ENCODE data around the gene TMEM190. TPM values are rescaled to one million over a fixed set of nuclear protein-coding genes. Genes with fewer than 3 reads are reported as not detected.
"Not testable (repeated sequence)": the region's sequence is repeated elsewhere in the genome, so short reads cannot be mapped to it uniquely, and the experiment has no call there.

Gene TMEM190
- total and polyA plus RNA-seq, 2 donors, result not detected

GRCh38 chr19:55401390-55401789 is 24.8 kb downstream of the TMEM190 start:
- not testable (repeated sequence) for H3K36me3 ChIP-seq (ENCODE audit: insufficient read depth); H3K4me3 ChIP-seq (ENCODE audit: low read depth, low read length); DNase-seq (ENCODE audit: extremely low spot score); H3K4me1 ChIP-seq (ENCODE audit: insufficient read depth); H3K27ac ChIP-seq (ENCODE audit: low read depth)
- 89% methylated on average over 22 of the region's 28 CpGs for WGBS

- no peak for DNase-seq (ENCODE audit: extremely low spot score)
- Histone ChIP-seq H3K4me3 (ENCODE audit: low read depth, low read length) (no peak overlapping the region), H3K4me1 (ENCODE audit: insufficient read depth) (no peaks in the 10 kb centered on the region), H3K36me3 (ENCODE audit: insufficient read depth) (no peaks in the 10 kb centered on the region), H3K27ac (ENCODE audit: low read depth) (no peak overlapping the region)
- WGBS, result 84% methylated on average over 2 of the region's 2 CpGs
These were observed 25.9 kb downstream of the TMEM190 start for GRCh38 chr19:55402509-55402908.

- Histone ChIP-seq H3K27ac (ENCODE audit: low read depth) (no peak overlapping the region), H3K4me3 (ENCODE audit: low read depth, low read length) (no peak overlapping the region), H3K36me3 (ENCODE audit: insufficient read depth) (no peaks in the 10 kb centered on the region), H3K4me1 (ENCODE audit: insufficient read depth) (no peaks in the 10 kb centered on the region)
- no peak for DNase-seq (ENCODE audit: extremely low spot score)
- WGBS, result 80% methylated on average over 5 of the region's 5 CpGs
These were observed 29.0 kb downstream of the TMEM190 start for GRCh38 chr19:55405638-55406037.

- no peaks in the 10 kb centered on the region for H3K4me1 ChIP-seq (ENCODE audit: insufficient read depth)
- H3K27ac ChIP-seq (ENCODE audit: low read depth), result no peak overlapping the region
- H3K36me3 ChIP-seq (ENCODE audit: insufficient read depth), result no peaks in the 10 kb centered on the region
- WGBS, result 77% methylated on average over 14 of the region's 14 CpGs
- DNase-seq (ENCODE audit: extremely low spot score), result no peak
- H3K4me3 ChIP-seq (ENCODE audit: low read depth, low read length), result peak overlapping the region; percentile 90
These were observed 29.6 kb downstream of the TMEM190 start for GRCh38 chr19:55406091-55406825.

- DNase-seq (ENCODE audit: extremely low spot score), result no peak
- 9% methylated on average over 35 of the region's 35 CpGs for WGBS
- H3K27ac ChIP-seq (ENCODE audit: low read depth), result peak overlapping the region; percentile 99
- H3K4me3 ChIP-seq (ENCODE audit: low read depth, low read length), result peak overlapping the region; percentile 90
- H3K4me1 ChIP-seq (ENCODE audit: insufficient read depth), result no peaks in the 10 kb centered on the region
- no peaks in the 10 kb centered on the region for H3K36me3 ChIP-seq (ENCODE audit: insufficient read depth)
These were observed 30.4 kb downstream of the TMEM190 start for GRCh38 chr19:55406826-55407549.

- WGBS, result under 1% methylated on average over 36 of the region's 36 CpGs
- not testable (repeated sequence) for H3K4me1 ChIP-seq (ENCODE audit: insufficient read depth); H3K36me3 ChIP-seq (ENCODE audit: insufficient read depth); DNase-seq (ENCODE audit: extremely low spot score)
- Histone ChIP-seq H3K27ac (ENCODE audit: low read depth) (peak within 1 kb of the TSS; percentile 99), H3K4me3 (ENCODE audit: low read depth, low read length) (peak within 1 kb of the TSS; percentile 90)
These were observed 30.8 kb downstream of the TMEM190 start, which contains the start of gene UBE2S for GRCh38 chr19:55407550-55407799. TSS of gene UBE2S (minus strand) at chr19:55407788. CDS start at chr19:55407589, 199 bp downstream.

- no peaks in the 10 kb centered on the region for H3K4me1 ChIP-seq (ENCODE audit: insufficient read depth)
- H3K4me3 ChIP-seq (ENCODE audit: low read depth, low read length), result peak overlapping the region; percentile 90
- peak; percentile 98 for DNase-seq (ENCODE audit: extremely low spot score)
- under 1% methylated on average over 72 of the region's 72 CpGs for WGBS
- H3K27ac ChIP-seq (ENCODE audit: low read depth), result peak overlapping the region; percentile 99
- H3K36me3 ChIP-seq (ENCODE audit: insufficient read depth), result no peaks in the 10 kb centered on the region
These were observed 31.3 kb downstream of the TMEM190 start for GRCh38 chr19:55407800-55408532.

GRCh38 chr19:55408533-55408872 is 31.9 kb downstream of the TMEM190 start:
- DNase-seq (ENCODE audit: extremely low spot score), result no peak
- Histone ChIP-seq H3K4me3 (ENCODE audit: low read depth, low read length) (no peak overlapping the region), H3K27ac (ENCODE audit: low read depth) (peak overlapping the region; percentile 43), H3K36me3 (ENCODE audit: insufficient read depth) (no peaks in the 10 kb centered on the region), H3K4me1 (ENCODE audit: insufficient read depth) (no peaks in the 10 kb centered on the region)
- WGBS, result 63% methylated on average over 9 of the region's 9 CpGs

- WGBS, result 91% methylated on average over 8 of the region's 8 CpGs
- H3K27ac ChIP-seq (ENCODE audit: low read depth); H3K4me3 ChIP-seq (ENCODE audit: low read depth, low read length); H3K4me1 ChIP-seq (ENCODE audit: insufficient read depth); H3K36me3 ChIP-seq (ENCODE audit: insufficient read depth); DNase-seq (ENCODE audit: extremely low spot score): not testable (repeated sequence)
These were observed 32.6 kb downstream of the TMEM190 start for GRCh38 chr19:55409179-55409578.

GRCh38 chr19:55410168-55410567 is 33.5 kb downstream of the TMEM190 start:
- WGBS, result 94% methylated on average over 2 of the region's 2 CpGs
- no peaks in the 10 kb centered on the region for H3K4me1 ChIP-seq (ENCODE audit: insufficient read depth)
- no peak overlapping the region for H3K27ac ChIP-seq (ENCODE audit: low read depth)
- H3K4me3 ChIP-seq (ENCODE audit: low read depth, low read length), result no peak overlapping the region
- no peaks in the 10 kb centered on the region for H3K36me3 ChIP-seq (ENCODE audit: insufficient read depth)
- DNase-seq (ENCODE audit: extremely low spot score), result no peak

- Histone ChIP-seq H3K36me3 (ENCODE audit: insufficient read depth) (no peaks in the 10 kb centered on the region), H3K4me3 (ENCODE audit: low read depth, low read length) (no peak overlapping the region), H3K4me1 (ENCODE audit: insufficient read depth) (no peaks in the 10 kb centered on the region), H3K27ac (ENCODE audit: low read depth) (no peak overlapping the region)
- DNase-seq (ENCODE audit: extremely low spot score), result peak; percentile 68
- 14% methylated on average over 7 of the region's 7 CpGs for WGBS
These were observed 41.6 kb downstream of the TMEM190 start for GRCh38 chr19:55418185-55418584.

GRCh38 chr19:55419103-55419502 is 42.5 kb downstream of the TMEM190 start:
- WGBS, result 62% methylated on average over 5 of the region's 5 CpGs
- Histone ChIP-seq H3K4me3 (ENCODE audit: low read depth, low read length) (no peak overlapping the region), H3K4me1 (ENCODE audit: insufficient read depth) (no peaks in the 10 kb centered on the region), H3K27ac (ENCODE audit: low read depth) (no peak overlapping the region), H3K36me3 (ENCODE audit: insufficient read depth) (no peaks in the 10 kb centered on the region)
- DNase-seq (ENCODE audit: extremely low spot score), result no peak

GRCh38 chr19:55419624-55420236 is 43.1 kb downstream of the TMEM190 start:
- Histone ChIP-seq H3K4me1 (ENCODE audit: insufficient read depth) (no peaks in the 10 kb centered on the region), H3K4me3 (ENCODE audit: low read depth, low read length) (no peak overlapping the region), H3K27ac (ENCODE audit: low read depth) (no peak overlapping the region), H3K36me3 (ENCODE audit: insufficient read depth) (no peaks in the 10 kb centered on the region)
- 61% methylated on average over 5 of the region's 5 CpGs for WGBS
- no peak for DNase-seq (ENCODE audit: extremely low spot score)

Data from urinary bladder (tissue), 4 donors.